ENCODE data around the gene NDN.

DNA sequence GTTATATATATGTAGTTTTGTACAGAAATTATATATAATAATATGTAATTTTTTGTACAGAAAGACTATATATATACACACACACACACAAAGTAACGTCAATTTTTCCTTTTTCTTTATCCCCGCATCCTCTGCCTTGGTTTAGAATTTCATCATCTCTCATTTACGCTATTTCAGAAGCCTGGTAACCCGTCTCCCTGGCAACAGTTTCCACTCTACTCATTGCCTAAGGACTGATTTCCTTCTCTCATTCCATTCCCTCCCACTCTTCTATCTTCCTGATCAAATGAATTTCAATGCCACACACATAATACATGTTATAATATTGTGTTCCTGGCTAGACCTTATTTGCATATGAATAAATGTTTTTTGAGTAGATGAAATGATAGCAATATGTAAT is 47.8 kb upstream of the NDN start:
- TF ChIP-seq EZH2 (IDR thresholded peaks at IDR 0.05; ENCODE audit: insufficient read depth, low read length): no peak
- TF ChIP-seq, protein P1, sequence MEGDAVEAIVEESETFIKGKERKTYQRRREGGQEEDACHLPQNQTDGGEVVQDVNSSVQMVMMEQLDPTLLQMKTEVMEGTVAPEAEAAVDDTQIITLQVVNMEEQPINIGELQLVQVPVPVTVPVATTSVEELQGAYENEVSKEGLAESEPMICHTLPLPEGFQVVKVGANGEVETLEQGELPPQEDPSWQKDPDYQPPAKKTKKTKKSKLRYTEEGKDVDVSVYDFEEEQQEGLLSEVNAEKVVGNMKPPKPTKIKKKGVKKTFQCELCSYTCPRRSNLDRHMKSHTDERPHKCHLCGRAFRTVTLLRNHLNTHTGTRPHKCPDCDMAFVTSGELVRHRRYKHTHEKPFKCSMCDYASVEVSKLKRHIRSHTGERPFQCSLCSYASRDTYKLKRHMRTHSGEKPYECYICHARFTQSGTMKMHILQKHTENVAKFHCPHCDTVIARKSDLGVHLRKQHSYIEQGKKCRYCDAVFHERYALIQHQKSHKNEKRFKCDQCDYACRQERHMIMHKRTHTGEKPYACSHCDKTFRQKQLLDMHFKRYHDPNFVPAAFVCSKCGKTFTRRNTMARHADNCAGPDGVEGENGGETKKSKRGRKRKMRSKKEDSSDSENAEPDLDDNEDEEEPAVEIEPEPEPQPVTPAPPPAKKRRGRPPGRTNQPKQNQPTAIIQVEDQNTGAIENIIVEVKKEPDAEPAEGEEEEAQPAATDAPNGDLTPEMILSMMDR (IDR thresholded peaks at IDR 0.05; ENCODE audit: insufficient read depth, low read depth, low read length): no peak

All from astrocyte (in vitro differentiated cells and primary cell).